Activated CD4-positive, alpha-beta T cell treated with anti-CD3 and anti-CD28 coated beads, Interleukin-10, Interleukin-2, amounts not matched to agents 100 ng/mL and 50 ng/mL, durations not matched to agents 16 hours and 8 hours (primary cell): ENCODE data around the gene FMC1.
"Not testable (repeated sequence)": the region's sequence is repeated elsewhere in the genome, so short reads cannot be mapped to it uniquely, and the experiment has no call there.

Experiments used
- DNase-seq: peaks from one replicate; pipeline ENCODE4 v3.0.0-alpha.2; 2020

Gene FMC1

DNA sequence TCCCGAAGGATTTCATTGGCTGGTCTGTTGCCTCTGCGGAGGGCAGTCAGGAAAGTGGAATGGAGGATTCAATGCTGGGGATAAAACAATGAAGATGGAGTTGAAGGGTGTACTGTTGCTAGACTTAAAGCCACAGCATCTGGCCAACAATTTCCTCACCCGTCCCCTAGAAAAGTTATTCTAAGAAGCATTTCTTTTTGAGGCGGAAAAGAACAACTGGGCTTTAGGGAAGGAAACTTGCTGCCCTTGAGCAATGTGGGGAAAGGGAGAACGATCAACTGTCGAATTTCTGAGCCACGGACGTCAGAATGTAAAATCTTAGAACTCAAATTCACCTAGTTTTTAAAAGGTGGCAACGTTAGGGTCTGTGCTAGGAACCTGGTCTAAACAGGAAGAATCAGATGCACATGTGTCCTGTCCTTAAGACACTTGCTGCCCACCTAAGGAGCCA lies 664 bp downstream of the FMC1 start:
- no peak for DNase-seq

- no peak for DNase-seq
Observed at GRCh38 chr7:139345042-139345441, 3.9 kb downstream of the FMC1 start.

DNA sequence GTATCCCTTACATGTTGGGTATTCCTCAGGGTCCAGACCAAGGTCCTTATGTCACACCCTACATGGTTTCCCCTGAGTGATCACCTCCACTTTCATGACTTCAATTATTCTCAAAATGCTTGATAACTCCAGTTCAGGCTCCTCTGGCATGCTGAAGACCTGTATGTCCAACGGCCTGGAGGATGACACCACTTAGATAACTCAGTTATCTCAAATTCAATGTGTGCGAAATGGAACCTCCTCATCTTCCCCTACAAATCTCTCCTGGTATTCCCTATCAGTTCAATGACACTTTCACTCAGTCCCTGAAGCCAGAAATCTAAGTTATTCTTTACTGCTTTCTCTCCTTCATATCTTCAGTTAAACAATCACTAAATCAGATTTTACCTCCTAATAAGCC lies 9.9 kb downstream of the FMC1 start:
- no peak for DNase-seq

GRCh38 chr7:139354729-139355128 lies 13.6 kb downstream of the FMC1 start:
- DNase-seq = no peak

DNA sequence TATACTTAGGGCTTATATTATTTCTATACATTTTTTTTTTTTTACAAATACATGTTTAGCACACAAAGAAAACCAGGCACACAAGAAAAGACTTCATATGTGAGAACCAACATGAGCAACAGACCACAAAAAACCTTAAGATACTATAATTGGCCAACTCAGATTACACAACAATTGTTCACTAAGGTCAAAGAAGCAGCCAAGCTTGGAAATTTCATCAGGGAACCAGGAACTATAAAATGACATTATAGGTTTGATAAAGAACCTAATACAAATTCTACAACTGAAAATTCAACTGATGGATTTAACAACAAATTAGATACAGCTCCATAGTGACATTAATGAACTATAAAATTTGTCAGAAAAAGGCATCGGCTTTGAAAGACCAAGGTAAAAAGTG lies 14.2 kb downstream of the FMC1 start:
- DNase-seq = no peak

DNA sequence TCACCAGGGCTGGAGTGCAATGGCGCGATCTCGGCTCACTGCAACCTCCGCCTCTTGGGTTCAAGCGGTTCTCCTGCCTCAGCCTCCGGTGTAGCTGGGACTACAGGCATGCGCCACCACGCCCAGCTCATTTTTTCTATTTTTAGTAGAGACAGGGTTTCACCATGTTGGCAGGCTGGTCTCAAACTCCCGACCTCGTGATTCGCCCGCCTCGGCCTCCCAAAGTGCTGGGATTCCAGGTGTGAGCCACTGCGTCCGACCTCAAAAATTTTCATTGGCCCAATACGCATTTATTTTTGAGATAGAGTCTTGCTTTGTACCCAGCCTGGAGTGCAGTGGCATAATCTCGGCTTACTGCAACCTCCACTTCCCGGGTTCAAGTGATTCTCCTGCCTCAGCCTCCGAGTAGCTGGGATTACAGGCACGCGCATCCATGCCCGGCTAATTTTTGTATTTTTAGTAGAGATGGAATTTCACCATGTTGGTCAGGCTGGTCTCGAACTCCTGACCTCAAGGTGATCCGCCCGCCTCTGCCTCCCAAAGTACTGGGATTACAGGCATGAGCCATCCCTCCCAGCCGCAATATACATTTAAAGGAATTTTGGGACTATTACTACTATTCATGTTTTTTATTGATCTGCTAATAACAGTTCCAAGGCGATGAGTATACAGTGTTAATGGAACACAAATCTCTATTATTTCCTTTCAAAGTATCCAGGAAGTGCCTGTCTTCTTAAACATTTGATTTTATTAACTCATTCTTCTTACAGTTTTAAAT lies 16.8 kb downstream of the FMC1 start:
- DNase-seq = not testable (repeated sequence)

- DNase-seq = peak; percentile 64
Observed at GRCh38 chr7:139358541-139359365, 17.6 kb downstream of the FMC1 start.

GRCh38 chr7:139359366-139360209 lies 18.5 kb downstream of the FMC1 start, which contains the start of gene LUC7L2:
Gene LUC7L2, plus strand, starts transcription at chr7:139359894. Its CDS starts 368 bp downstream, at chr7:139360262.
- DNase-seq = peak; percentile 99

DNA sequence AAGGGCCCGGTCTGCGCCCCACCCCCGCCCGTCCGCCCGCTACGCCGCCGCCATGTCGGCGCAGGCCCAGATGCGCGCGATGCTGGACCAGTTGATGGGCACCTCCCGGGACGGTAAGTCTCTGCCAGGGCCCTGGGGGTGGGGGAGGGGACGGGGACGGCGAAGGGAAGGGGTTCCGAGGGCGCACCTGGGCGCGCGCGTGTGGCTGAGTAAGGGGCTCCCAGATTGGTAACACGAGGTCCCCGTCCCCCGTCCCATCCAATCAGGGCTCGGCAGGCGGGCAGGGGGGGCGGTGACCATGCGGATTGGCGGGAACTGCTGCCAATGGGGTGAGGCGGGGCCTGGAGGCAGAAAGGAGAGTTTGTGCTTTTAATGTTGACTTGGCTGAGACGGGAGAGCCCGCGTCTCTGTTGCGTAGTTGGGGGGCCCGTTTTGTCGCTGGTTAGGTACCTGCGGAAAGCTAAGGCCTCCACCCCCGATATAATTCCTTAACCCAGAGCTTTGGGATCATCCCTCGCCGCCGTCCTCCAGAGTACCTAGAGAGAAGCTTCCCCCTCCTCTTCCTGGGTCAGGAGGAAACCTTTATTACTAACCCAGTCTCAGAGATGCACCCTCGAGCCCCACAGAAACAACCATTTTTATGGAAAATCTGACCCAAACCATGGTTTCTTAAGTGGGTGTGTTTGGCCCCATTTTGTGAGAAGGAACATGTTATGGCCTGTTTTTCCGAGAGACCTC lies 19.2 kb downstream of the FMC1 start:
- peak; percentile 98 for DNase-seq

- no peak for DNase-seq
Observed at GRCh38 chr7:139360948-139361307, 19.8 kb downstream of the FMC1 start.

- no peak for DNase-seq
Observed at GRCh38 chr7:139361523-139361922, 20.4 kb downstream of the FMC1 start.

GRCh38 chr7:139362302-139362701 lies 21.2 kb downstream of the FMC1 start:
- DNase-seq = no peak

DNA sequence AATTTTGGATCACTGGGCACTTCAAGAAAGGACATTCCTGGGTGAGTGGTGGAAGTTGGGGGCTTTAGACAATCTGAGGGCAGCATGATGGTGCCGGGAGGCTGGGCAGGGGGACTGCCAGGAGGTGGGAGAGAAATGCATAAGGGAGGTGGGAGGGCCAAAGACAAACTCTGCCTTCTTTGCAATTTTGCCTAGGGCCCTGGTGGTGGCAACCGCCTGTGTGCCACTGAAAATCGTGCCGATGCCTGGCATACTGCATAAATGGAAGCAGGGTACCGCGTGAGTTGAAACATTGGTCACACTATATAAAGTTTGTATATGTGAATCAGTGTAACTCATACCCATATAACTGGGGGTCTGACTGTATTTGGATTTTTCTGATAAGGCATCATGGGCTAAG lies 21.8 kb downstream of the FMC1 start:
- DNase-seq = no peak

GRCh38 chr7:139365336-139365735 lies 24.2 kb downstream of the FMC1 start:
- no peak for DNase-seq

DNA sequence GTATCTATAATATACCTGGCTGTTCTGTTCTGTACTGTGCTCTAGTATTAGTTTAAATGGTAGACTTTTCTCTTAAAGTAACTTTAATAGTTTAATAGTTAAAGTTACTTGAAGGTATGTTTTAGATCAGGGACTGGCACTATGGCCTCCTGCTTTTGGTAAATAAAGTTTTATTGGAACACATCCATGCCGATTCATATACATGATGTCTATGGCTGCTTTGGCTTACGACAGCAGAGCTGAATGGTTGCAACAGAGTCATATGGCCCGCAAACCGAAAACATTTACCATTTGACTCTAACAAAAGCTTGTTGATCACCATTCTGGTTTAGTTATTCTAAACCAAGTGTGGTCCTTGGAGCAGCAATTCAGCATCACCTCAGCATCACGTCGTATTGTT lies 25.3 kb downstream of the FMC1 start:
- no peak for DNase-seq

DNA sequence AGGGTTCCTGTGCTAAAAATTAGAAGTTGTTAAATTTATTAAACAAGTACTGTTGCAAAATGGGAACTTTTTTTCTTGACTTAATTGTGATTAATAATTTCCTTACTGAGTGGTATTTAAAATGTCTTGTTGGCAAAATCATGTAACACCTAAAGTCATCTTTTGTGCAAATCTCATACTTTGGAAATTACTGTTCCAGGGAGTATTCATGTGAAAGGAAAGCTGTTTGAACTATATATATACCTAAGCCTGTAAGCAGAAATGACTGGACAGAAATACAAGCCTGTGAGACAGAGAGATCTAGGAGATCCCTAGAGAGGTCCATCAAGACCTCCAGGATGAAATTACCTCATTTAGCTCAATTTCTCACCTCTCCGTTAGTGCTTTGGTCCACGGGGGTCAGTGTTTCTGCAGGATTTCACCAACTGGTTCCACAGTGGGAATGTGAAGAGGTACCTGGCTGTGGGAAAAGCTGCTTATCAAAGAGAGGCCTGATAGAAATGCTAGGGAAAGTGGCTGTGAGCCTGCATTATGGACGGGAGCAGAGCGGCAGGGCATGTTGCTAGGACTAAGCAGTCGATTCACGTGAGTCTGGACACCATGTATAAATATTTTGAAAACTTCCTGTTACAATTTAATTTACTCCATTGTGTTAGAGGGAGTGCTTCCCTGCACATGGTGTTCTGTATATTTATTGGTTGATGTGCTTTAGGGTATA lies 26.5 kb downstream of the FMC1 start:
- peak; percentile 17 for DNase-seq

- no peak for DNase-seq
Observed at GRCh38 chr7:139370301-139370942, 29.3 kb downstream of the FMC1 start.

GRCh38 chr7:139370943-139371313 lies 29.8 kb downstream of the FMC1 start:
- no peak for DNase-seq

DNA sequence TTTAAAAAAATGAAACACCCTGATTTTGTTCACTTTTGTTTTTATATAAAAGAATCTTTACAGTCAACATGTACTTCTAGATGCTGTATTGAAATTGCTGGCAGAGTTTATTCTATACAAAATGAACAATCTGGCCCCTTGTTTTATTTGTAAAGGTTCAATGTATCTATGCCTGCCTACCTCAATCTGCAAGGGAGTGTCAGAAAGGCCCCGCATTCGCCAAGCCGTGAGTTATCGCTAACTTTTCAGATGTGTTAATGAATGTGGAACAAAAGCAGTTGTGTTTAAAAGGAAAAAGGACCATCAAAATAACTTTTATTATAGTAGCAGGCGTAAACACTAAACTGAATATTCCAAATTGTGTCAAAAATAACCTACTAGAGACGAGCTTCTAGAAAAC lies 33.1 kb downstream of the FMC1 start:
- DNase-seq = no peak

DNA sequence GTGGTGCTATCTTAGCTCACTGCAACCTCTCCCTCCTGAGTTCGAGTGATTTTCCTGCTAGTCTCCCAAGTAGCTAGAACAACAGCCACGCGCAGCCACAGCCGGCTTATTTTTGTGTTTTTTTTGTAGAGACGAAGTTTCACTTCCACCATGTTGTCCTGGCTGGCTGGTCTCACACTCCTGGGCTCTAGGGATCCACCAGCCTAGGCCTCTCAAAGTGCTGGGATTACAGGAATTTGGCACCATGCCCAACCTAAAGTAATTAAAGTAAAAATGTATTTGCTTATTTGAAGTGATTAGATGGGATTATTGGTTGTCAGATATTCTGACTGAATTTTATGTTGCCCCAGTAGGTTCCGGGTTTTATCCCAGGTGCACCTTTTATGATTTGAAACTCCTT lies 41.3 kb downstream of the FMC1 start:
- DNase-seq = no peak

GRCh38 chr7:139384611-139385010 lies 43.5 kb downstream of the FMC1 start:
- no peak for DNase-seq
